ENCODE measurements around the gene IL36RN. TPM values are rescaled to one million over a fixed set of nuclear protein-coding genes. Genes with fewer than 3 reads are reported as not detected.

The IL36RN gene
- 10.9 TPM for total RNA-seq

GRCh38 chr2:113058998-113059960, at the start of gene IL36RN:
Gene IL36RN, plus strand, starts transcription at chr2:113059198. Its CDS starts 241 bp downstream, at chr2:113059439.
- DNase-seq: no peak

- DNase-seq: no peak
These were observed 49.4 kb upstream of the IL36RN start for GRCh38 chr2:113009622-113010021.

- no peak for DNase-seq
These were observed 48.9 kb upstream of the IL36RN start for GRCh38 chr2:113010088-113010487.

DNA sequence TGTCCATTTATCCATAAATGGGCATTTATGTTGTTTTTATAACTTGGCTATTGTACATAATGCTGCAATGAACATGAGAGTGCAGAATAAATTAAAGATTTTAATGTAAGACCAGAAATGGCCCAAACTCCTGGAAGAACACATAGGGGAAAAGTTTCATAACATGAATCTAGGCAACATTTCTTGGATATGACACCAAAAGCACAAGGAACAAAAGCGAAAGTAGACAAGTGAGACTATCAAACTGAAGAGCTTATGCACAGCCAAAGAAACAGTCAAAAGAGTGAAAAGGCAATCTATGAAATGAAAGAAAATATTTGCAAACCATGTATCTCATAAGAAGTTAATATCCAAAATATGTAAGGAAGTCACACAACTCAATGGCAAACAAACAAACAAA, 47.9 kb upstream of the IL36RN start:
- DNase-seq: no peak

DNA sequence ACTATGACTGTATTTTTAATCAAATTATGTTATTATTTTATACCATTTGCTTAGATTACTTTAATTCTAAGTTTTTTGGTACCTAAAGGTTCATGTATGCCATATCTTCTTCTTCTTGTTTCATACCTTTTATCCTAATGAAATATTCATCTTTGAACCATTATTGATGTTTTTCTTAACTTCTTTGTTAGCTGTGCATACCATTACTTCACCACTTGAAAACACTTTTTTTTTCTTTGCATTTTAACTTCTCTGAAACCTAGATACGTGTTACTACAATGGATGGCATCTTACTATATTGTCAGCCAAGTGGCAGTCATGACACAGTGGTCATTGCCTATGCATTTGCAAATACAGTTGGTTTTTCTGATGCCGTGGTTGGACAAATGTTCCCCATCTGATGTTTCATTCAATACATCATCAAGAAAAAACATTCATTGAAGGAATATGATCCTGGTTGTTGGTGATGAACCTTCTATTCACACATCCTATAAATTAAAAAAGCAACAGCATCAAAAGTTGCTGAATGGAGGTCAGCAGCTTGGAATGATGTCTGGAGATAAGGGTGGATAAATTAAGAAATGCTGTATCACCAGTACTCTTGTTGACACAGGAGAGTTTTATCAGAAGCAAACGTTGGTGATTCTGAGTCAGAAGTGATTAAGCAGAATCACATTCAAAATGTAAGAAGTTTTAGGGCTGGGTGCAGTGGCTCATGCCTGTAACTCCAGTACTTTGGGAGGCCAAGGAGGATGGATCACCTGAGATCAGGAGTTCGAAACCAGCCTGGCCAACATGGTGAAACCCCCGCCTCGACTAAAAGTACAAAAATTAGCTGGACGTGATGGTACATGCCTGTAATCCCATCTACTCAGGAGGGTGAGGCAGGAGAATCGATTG, 46.3 kb upstream of the IL36RN start:
- no peak for DNase-seq

- DNase-seq: no peak
These were observed 45.7 kb upstream of the IL36RN start for GRCh38 chr2:113013336-113013661.

GRCh38 chr2:113014067-113014466, 44.9 kb upstream of the IL36RN start:
- no peak for DNase-seq

DNA sequence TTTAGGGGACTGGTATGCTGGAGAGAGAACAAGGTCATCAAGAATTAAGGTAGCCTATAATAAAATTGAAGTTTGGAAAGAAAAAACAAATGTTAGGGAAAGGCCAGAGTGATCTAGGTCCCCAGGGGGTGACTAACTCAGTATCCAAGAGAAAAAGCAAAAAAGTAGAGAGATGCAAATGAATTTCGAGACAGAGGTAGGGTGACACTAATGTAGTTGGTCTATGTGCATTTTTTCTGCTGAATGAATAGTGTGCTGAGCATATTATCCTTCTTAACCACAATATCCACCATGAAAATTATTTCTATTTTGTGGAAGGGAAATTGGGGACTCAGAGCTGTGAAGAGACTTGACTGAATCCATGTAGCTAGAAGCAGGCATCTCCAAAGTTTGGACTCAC, 44.0 kb upstream of the IL36RN start:
- no peak for DNase-seq

GRCh38 chr2:113015655-113016054, 43.3 kb upstream of the IL36RN start:
- no peak for DNase-seq

- no peak for DNase-seq
These were observed 40.5 kb upstream of the IL36RN start for GRCh38 chr2:113018509-113018908.

DNA sequence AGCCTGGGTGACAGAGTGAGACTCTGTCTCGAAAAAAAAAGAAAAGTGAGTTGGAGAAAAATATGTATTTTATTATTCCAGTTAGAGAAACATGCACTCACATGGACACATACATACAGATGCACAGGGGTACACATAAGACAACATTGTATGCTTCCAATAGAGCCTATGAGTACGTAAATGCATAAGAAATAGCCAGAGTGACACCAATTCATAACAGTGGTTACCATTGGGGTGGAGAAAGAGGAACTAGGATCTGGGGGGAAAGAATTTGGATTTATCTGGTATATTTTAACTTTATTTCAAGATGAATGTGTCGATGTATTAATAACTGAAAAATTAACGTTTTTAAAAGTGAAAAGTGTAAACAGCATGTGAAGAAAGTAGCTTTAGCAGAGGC, 37.7 kb upstream of the IL36RN start:
- DNase-seq: no peak

DNA sequence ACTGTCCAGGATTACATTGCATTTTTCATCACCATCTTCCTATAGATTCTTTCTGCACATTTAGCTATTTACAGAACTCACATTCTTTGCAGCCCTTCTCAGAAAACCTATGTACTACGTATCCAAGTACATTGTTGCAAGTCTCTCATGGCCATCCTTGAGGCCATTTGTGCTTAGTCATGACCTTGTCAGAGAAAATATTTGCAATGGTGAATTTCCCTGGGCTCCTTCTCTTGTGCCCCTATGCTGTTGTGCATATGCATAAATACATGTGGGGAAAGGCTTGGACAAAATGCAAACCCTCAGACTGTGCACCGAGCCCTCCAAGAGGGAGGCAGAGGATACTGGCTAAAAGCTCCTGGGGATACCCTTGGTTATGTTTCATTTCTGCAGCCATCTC, 34.2 kb upstream of the IL36RN start:
- DNase-seq: no peak

- DNase-seq: no peak
These were observed 33.3 kb upstream of the IL36RN start for GRCh38 chr2:113025737-113026136.

- no peak for DNase-seq
These were observed 31.3 kb upstream of the IL36RN start for GRCh38 chr2:113027691-113028090.

DNA sequence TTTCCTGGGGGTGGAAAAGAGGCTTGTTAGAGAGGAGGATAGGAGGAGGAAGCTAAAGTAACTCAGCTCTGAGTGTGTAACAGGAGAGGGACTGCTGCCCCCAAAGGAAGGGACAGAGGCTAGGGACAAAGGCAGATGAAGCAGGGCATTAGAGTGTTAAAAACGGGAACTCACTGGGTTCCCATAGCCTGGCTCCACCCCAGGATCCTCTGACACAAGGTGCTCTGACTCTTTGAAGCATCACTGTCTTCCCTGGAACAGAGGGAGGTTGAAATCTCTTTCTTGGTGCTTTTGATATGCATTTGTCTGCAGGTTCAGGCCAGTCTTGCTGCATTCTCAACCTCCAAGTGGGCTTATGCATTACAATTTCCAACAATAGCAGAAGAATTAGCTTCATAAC, 30.9 kb upstream of the IL36RN start:
- DNase-seq: no peak

DNA sequence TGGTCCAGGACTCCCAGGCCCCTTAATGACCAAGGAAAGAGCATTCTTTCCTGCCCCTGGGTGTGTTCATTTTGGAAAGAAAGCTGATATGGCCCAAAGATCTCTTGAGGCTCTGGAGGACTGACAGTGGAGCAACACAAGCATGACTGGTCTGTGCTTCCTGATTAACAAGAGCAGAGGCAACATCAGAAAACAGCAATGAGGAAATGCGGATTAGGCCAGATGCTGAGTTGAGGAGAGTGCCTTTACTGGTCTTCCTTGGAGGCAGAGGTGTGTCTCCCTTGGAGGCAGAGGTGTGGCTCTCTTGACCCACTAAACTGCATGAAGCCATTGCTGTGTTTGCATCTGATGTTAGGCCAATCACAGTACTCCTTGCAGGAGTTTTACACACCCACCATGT, 26.3 kb upstream of the IL36RN start:
- no peak for DNase-seq

DNA sequence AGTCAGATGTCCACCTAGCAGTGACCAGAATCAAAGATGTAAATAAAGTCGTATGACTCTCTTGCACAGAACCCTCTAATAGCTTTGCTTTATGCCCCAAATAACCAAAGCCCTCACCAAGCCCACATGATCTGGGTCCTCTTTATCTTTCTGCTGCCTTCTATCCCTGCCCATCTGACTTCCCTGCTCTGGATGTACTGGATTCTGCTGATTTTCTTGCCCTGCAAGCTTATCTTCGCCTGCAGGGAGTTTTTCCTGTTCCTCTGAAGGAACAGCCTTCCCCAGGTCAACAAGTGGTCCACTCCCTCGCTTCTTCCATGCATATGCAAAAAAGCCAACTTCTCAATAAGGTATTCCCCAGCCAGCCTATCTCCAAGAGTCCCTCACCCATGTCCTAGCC, 25.0 kb upstream of the IL36RN start:
- no peak for DNase-seq

DNA sequence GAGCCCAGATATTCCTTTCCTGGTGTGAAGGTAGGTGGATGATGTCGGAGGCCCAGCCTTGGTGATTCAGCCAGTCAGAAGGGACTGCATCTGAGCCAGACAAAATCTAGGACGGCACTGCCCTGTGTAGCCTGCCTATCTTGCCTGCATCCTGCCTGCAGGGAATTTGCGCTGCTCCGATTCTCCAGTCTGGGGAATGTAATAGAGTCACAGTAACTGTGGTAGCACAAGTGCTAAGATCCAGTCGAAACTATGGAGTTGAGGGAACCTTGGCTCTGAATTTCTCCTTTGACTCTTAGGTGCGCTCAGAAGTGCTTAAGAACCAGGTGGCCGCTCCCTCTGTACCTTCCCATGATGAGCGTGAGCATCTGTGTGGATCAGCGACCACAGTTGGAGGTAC, 22.2 kb upstream of the IL36RN start:
- no peak for DNase-seq

GRCh38 chr2:113038291-113038690, 20.7 kb upstream of the IL36RN start:
- no peak for DNase-seq

DNA sequence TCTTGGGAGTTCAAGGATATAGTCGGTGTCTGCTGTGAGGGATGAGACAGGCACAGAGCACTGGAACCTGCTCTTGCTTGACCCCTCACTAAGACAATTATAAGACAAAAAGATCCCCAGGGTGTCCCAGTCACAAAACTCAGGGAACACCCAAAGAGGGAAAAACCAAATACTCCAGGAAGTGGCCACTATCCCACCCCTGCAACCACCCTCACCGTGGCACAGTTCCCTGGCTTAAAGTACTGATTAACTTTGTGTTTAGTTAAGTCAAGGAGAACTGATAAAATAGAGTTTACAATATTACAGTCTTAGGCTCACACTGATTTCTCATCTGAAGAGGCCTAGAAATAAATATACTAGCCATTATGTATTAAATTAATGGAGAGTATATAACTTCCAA, 19.8 kb upstream of the IL36RN start:
- no peak for DNase-seq

- no peak for DNase-seq
These were observed 19.3 kb upstream of the IL36RN start for GRCh38 chr2:113039719-113040118.

DNA sequence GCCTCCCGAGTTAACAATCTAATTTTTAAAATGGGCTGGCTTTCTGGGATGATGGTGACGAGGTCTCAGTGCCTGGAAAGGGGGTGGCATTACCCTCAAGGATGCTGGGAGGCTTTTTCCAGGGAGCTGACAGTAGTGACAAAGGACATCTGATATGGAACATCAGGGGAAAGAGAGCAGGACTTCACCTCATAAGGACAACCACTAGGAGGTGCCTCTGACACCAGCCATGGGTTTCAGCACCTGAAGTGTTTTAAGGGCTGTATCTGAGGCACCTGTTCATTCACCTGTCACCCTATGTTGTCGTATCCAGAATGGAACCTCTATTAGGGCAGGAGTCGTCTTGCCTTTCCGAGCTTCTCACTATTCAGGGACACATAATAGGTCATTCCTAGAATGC, 17.1 kb upstream of the IL36RN start:
- no peak for DNase-seq

GRCh38 chr2:113046465-113046864, 12.5 kb upstream of the IL36RN start:
- DNase-seq: no peak

Data from skin of body (tissue), 2 donors.